ENCODE results near the gene DNAH7.

The DNAH7 gene

GRCh38 chr2:195793881-195794280 is 274.8 kb downstream of the DNAH7 start:
- DNase-seq: no peak

- DNase-seq: no peak
These were observed 286.5 kb downstream of the DNAH7 start for GRCh38 chr2:195782156-195782555.

GRCh38 chr2:195779491-195779890 is 289.1 kb downstream of the DNAH7 start:
- no peak for DNase-seq

- no peak for DNase-seq
These were observed 298.7 kb downstream of the DNAH7 start for GRCh38 chr2:195769975-195770374.

GRCh38 chr2:195768431-195768830 is 300.2 kb downstream of the DNAH7 start:
- no peak for DNase-seq

- no peak for DNase-seq
These were observed 301.9 kb downstream of the DNAH7 start for GRCh38 chr2:195766691-195767090.

GRCh38 chr2:195763866-195764265 is 304.8 kb downstream of the DNAH7 start:
- no peak for DNase-seq

GRCh38 chr2:195759877-195760276 is 308.8 kb downstream of the DNAH7 start:
- DNase-seq: no peak

GRCh38 chr2:195758846-195759245 is 309.8 kb downstream of the DNAH7 start:
- DNase-seq: no peak

- no peak for DNase-seq
These were observed 312.3 kb downstream of the DNAH7 start for GRCh38 chr2:195756218-195756942.

GRCh38 chr2:195741191-195741590 is 327.4 kb downstream of the DNAH7 start:
- no peak for DNase-seq

GRCh38 chr2:195737511-195738325 is 330.9 kb downstream of the DNAH7 start:
- DNase-seq: no peak

GRCh38 chr2:195735347-195735746 is 333.3 kb downstream of the DNAH7 start:
- no peak for DNase-seq

GRCh38 chr2:195734931-195735330 is 333.7 kb downstream of the DNAH7 start:
- DNase-seq: no peak

- DNase-seq: no peak
These were observed 334.2 kb downstream of the DNAH7 start for GRCh38 chr2:195734395-195734794.

GRCh38 chr2:195733831-195734230 is 334.8 kb downstream of the DNAH7 start:
- no peak for DNase-seq

- DNase-seq: no peak
These were observed 336.1 kb downstream of the DNAH7 start for GRCh38 chr2:195732574-195732973.

- DNase-seq: no peak
These were observed 337.7 kb downstream of the DNAH7 start for GRCh38 chr2:195730912-195731311.

- no peak for DNase-seq
These were observed 341.5 kb downstream of the DNAH7 start for GRCh38 chr2:195727106-195727505.

GRCh38 chr2:195722075-195722474 is 346.6 kb downstream of the DNAH7 start:
- DNase-seq: no peak

- no peak for DNase-seq
These were observed 347.6 kb downstream of the DNAH7 start for GRCh38 chr2:195721042-195721441.

GRCh38 chr2:195716466-195716865 is 352.2 kb downstream of the DNAH7 start:
- no peak for DNase-seq

- no peak for DNase-seq
These were observed 357.2 kb downstream of the DNAH7 start for GRCh38 chr2:195711478-195711877.
